ENCODE results near the gene NPHP4. TPM values are rescaled to one million over a fixed set of nuclear protein-coding genes. Genes with fewer than 3 reads are reported as not detected.

NPHP4 gene
- total RNA-seq, 1 donor from 2014 or later, result 11.3 TPM

DNA sequence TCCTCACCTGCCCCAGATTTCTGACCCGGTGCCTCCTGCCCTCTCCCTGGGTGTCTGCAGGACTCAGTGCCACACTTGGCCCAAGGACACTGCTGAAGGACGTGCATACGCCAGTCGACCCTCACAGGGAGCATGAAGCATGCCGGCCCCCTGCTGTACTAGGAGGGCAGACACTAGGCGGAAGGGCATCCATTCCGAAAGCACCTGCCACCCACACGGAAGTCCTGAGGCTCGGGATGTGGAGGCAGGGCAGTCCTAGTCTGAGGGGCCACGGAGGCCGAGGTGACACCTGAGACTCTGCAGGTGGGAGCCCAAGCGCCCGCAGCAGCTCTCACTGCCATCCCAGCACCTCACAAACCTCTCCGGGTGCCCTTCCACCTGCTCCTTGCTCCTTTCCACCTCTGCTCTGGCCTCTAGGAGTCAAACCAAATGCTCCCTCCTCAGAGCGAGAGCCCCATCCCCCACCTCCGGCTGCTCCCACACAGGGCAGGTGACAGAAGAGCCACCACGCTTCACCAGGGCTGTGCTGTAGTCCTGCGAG, 2.4 kb downstream of the NPHP4 start:
- H3K4me3 ChIP-seq, result no peak overlapping the region
- DNase-seq (ENCODE audit: extremely low spot score in 2 of 2), result no peak
- no peaks in the 10 kb centered on the region for H3K9me3 ChIP-seq
- H3K27me3 ChIP-seq, result no peaks in the 10 kb centered on the region
- intact Hi-C loops (cut with DNase I), result loop anchor here (5.0 kb wide), 1 partner anchor 208 kb away; the partner anchor contains the start of gene RPL22
- H3K27ac ChIP-seq, result no peak overlapping the region
- TF ChIP-seq, protein P1, sequence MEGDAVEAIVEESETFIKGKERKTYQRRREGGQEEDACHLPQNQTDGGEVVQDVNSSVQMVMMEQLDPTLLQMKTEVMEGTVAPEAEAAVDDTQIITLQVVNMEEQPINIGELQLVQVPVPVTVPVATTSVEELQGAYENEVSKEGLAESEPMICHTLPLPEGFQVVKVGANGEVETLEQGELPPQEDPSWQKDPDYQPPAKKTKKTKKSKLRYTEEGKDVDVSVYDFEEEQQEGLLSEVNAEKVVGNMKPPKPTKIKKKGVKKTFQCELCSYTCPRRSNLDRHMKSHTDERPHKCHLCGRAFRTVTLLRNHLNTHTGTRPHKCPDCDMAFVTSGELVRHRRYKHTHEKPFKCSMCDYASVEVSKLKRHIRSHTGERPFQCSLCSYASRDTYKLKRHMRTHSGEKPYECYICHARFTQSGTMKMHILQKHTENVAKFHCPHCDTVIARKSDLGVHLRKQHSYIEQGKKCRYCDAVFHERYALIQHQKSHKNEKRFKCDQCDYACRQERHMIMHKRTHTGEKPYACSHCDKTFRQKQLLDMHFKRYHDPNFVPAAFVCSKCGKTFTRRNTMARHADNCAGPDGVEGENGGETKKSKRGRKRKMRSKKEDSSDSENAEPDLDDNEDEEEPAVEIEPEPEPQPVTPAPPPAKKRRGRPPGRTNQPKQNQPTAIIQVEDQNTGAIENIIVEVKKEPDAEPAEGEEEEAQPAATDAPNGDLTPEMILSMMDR (IDR thresholded peaks at IDR 0.05), result no peak
- TF ChIP-seq POLR2A (IDR thresholded peaks at IDR 0.05), result no peak
- TF ChIP-seq POLR2AphosphoS5 (IDR thresholded peaks at IDR 0.05; ENCODE audit: insufficient read depth in 1 of 2, low read depth in 1 of 2), result no peak
- H3K36me3 ChIP-seq, result no peaks in the 10 kb centered on the region
- peaks cover 30% of the 10 kb centered on the region for H3K4me1 ChIP-seq

DNA sequence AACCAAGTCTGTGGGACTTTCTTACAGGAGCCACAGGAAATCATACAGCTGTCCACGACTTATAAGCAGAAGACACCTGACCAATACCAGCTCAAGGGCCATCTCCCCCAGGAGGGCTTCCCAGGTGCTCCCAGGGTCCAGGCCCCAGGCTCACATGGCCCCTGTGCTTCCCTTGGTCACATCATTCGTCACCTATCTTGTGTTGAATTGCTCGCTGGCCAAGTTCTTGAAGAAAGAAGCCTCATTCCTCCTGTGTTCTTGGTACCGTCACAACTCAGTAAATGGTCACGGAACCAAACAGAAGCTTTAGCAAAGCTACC, 3.0 kb downstream of the NPHP4 start:
- H3K36me3 ChIP-seq, result no peaks in the 10 kb centered on the region
- no peak for DNase-seq (ENCODE audit: extremely low spot score in 2 of 2)
- no peaks in the 10 kb centered on the region for H3K27me3 ChIP-seq
- intact Hi-C loops (cut with DNase I), result no loop called here
- no peak overlapping the region for H3K27ac ChIP-seq
- no peak overlapping the region for H3K4me3 ChIP-seq
- H3K4me1 ChIP-seq, result peaks cover 27% of the 10 kb centered on the region
- H3K9me3 ChIP-seq, result no peaks in the 10 kb centered on the region
- TF ChIP-seq POLR2A (IDR thresholded peaks at IDR 0.05) (no peak), POLR2AphosphoS5 (IDR thresholded peaks at IDR 0.05; ENCODE audit: insufficient read depth in 1 of 2, low read depth in 1 of 2) (no peak)

DNA sequence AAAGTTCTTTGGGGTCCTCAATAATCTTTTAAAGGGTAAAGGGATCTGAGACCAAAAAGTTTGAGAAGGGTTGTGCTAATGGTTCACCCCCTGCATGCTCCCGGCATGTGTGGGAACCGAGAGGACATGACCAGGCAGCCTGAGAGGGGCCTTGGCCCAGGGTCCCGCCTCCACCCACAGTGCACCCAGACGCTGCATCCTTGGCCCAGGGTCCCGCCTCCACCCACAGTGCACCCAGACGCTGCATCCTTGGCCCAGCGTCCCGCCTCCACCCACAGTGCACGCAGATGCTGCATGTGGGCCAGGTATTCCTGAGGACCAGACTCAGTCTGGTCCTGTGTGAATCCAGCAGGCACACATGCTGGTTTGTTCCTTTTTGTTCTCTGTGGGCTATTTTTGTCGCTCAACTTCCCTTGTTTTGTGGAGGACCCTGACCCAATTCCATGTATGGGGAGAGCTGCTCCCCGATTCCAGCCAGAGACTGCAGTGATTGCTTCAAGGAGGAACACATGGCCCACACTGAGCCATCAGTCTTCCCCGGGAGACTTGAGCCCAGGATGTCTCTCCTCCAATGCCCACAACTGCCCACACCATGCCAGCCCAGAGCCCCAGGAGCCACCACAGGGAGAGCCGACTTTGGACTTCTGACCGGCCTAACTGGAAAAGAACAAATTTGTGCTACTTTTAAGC, 3.5 kb downstream of the NPHP4 start:
- intact Hi-C loops (cut with DNase I), result no loop called here
- Histone ChIP-seq H3K36me3 (no peaks in the 10 kb centered on the region), H3K4me3 (no peak overlapping the region), H3K27ac (no peak overlapping the region), H3K4me1 (peaks cover 22% of the 10 kb centered on the region), H3K27me3 (no peaks in the 10 kb centered on the region), H3K9me3 (no peaks in the 10 kb centered on the region)
- no peak for DNase-seq (ENCODE audit: extremely low spot score in 2 of 2)
- TF ChIP-seq POLR2A (IDR thresholded peaks at IDR 0.05) (no peak), POLR2AphosphoS5 (IDR thresholded peaks at IDR 0.05; ENCODE audit: insufficient read depth in 1 of 2, low read depth in 1 of 2) (no peak)
- TF ChIP-seq, protein P1 (IDR thresholded peaks at IDR 0.05), result no peak

DNA sequence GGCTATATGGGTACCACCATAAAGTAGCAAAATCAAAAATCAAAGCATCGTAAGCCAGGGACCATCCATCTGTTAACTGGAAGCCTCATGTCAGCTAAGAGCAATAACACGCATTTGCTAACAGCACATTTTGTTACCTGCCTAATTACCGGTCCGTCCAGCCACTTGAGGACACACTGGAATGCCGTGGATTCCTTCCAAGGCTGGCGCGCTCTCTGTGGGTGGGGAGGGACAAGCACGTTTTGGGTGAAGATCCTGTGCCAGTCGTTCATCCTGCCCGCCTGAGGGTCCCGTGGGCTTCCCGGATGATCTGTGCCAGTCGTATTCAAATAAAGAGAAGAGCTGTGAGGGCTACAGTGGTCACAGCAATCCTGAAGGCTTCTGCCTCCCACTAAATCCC, 6.2 kb downstream of the NPHP4 start:
- no peak for DNase-seq (ENCODE audit: extremely low spot score in 2 of 2)
- intact Hi-C loops (cut with DNase I), result no loop called here
- Histone ChIP-seq H3K27ac (no peak overlapping the region), H3K9me3 (no peaks in the 10 kb centered on the region), H3K27me3 (no peaks in the 10 kb centered on the region), H3K36me3 (no peaks in the 10 kb centered on the region), H3K4me1 (peaks cover 5% of the 10 kb centered on the region), H3K4me3 (no peak overlapping the region)
- TF ChIP-seq POLR2A (IDR thresholded peaks at IDR 0.05) (no peak), POLR2AphosphoS5 (IDR thresholded peaks at IDR 0.05; ENCODE audit: insufficient read depth in 1 of 2, low read depth in 1 of 2) (no peak)
- TF ChIP-seq, protein P1 (IDR thresholded peaks at IDR 0.05), result no peak

DNA sequence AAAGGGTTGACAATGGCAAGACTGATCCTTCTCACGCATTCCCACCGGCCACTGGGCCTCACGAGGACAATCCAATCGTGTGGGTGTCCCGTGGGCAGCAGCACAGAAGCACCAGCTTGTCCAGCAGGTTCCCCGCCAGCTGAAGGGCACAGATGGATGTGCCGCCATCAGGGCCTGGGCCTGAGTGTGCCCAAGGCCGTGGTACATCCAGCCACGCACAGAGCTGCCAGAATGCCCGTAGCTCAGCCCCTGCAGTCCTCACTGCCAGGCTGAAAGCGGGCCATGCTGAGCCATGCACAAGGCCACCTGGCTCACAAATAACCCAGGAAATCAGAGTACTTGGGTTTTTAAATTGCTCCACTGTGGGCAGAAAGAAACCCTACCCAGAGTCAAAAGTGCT, 7.0 kb downstream of the NPHP4 start:
- Histone ChIP-seq H3K27me3 (no peaks in the 10 kb centered on the region), H3K4me3 (no peak overlapping the region), H3K27ac (no peak overlapping the region), H3K9me3 (no peaks in the 10 kb centered on the region), H3K36me3 (no peaks in the 10 kb centered on the region), H3K4me1 (no peaks in the 10 kb centered on the region)
- TF ChIP-seq POLR2A (IDR thresholded peaks at IDR 0.05) (no peak), POLR2AphosphoS5 (IDR thresholded peaks at IDR 0.05; ENCODE audit: insufficient read depth in 1 of 2, low read depth in 1 of 2) (no peak)
- TF ChIP-seq, protein P1 (IDR thresholded peaks at IDR 0.05), result no peak
- intact Hi-C loops (cut with DNase I), result no loop called here
- DNase-seq (ENCODE audit: extremely low spot score in 2 of 2), result no peak
